Measurements from ENCODE around the gene SGMS1.

The SGMS1 gene

GRCh38 chr10:50558371-50558770 is 65.4 kb downstream of the SGMS1 start:
- H3K4me2 ChIP-seq (ENCODE audit: low read length) = no peak overlapping the region
- no peak overlapping the region for H3K4me3 ChIP-seq (ENCODE audit: low read length)
- peaks cover 29% of the 10 kb centered on the region for H3K4me1 ChIP-seq (ENCODE audit: control insufficient read depth, low read length)
- peaks cover 2% of the 10 kb centered on the region; the same call in 1 of the 2 replicates for H3F3A ChIP-seq (ENCODE audit: control insufficient read depth, insufficient read depth)
- no peak overlapping the region for H3K27ac ChIP-seq (ENCODE audit: low read depth, low read length)
- H3K36me3 ChIP-seq (ENCODE audit: control insufficient read depth, low read length) = no peaks in the 10 kb centered on the region
- H3K79me2 ChIP-seq (ENCODE audit: control insufficient read depth, low read length) = no peaks in the 10 kb centered on the region
- no peak for TF ChIP-seq EZH2phosphoT487 (IDR thresholded peaks at IDR 0.05; ENCODE audit: borderline replicate concordance, low read length)
- no peak for TF ChIP-seq CTCF (IDR thresholded peaks at IDR 0.05; ENCODE audit: low read depth, low read length, poor library complexity, severe bottlenecking)
- no peaks in the 10 kb centered on the region for H3K27me3 ChIP-seq (ENCODE audit: control insufficient read depth, low read length)
- H3K9me3 ChIP-seq (ENCODE audit: control insufficient read depth, insufficient read depth, low read length) = no peaks in the 10 kb centered on the region
- no peaks in the 10 kb centered on the region for H3K9me2 ChIP-seq (replicated peaks; ENCODE audit: control insufficient read depth, low read length)
- peaks cover 3% of the 10 kb centered on the region; the same call in 1 of the 2 replicates for H4K20me1 ChIP-seq (ENCODE audit: control insufficient read depth, insufficient read depth, low read depth, low read length)

DNA sequence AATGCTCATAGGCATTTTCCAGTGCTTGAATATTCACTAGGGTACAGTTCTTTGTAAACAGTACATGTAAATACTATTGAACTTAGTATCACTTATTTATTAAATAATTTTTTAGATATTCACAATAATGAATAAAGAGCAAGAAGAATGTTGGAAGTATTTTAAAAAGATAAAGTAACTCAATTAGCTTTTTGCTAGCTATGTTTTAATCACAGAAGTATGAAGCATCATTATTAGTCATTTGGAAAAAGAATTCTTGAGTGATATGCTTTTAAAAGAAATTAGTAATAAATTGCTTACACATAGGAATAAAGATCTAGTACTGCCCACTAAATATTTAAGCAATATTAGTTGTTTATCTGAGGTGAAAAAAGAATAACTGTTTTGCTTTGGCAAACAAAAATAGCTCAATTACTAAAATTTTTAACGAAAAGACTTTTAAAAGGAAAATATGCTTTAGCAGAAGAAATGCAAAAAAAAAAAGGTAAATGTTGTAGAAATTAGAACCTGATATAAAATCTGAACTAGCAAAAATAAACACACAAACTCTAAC is 66.5 kb downstream of the SGMS1 start:
- H3K9me3 ChIP-seq (ENCODE audit: control insufficient read depth, insufficient read depth, low read length) = no peaks in the 10 kb centered on the region
- peaks cover 22% of the 10 kb centered on the region for H3K4me1 ChIP-seq (ENCODE audit: control insufficient read depth, low read length)

GRCh38 chr10:50556237-50557120 is 67.3 kb downstream of the SGMS1 start:
- Histone ChIP-seq H3K79me2 (ENCODE audit: control insufficient read depth, low read length) (no peaks in the 10 kb centered on the region), H3F3A (ENCODE audit: control insufficient read depth, insufficient read depth) (no peaks in the 10 kb centered on the region), H3K4me2 (ENCODE audit: low read length) (no peak overlapping the region), H3K4me1 (ENCODE audit: control insufficient read depth, low read length) (peaks cover 15% of the 10 kb centered on the region), H3K9me3 (ENCODE audit: control insufficient read depth, insufficient read depth, low read length) (no peaks in the 10 kb centered on the region), H3K9me2 (replicated peaks; ENCODE audit: control insufficient read depth, low read length) (no peaks in the 10 kb centered on the region), H3K36me3 (ENCODE audit: control insufficient read depth, low read length) (no peaks in the 10 kb centered on the region), H4K20me1 (ENCODE audit: control insufficient read depth, insufficient read depth, low read depth, low read length) (peaks cover 3% of the 10 kb centered on the region; the same call in 1 of the 2 replicates), H3K27ac (ENCODE audit: low read depth, low read length) (no peak overlapping the region), H3K27me3 (ENCODE audit: control insufficient read depth, low read length) (no peaks in the 10 kb centered on the region), H3K4me3 (ENCODE audit: low read length) (no peak overlapping the region)
- TF ChIP-seq CTCF (IDR thresholded peaks at IDR 0.05; ENCODE audit: low read depth, low read length, poor library complexity, severe bottlenecking) (no peak), EZH2phosphoT487 (IDR thresholded peaks at IDR 0.05; ENCODE audit: borderline replicate concordance, low read length) (no peak)

More for the DNA sequence above, 66.5 kb downstream of the SGMS1 start:
- Histone ChIP-seq H3K36me3 (ENCODE audit: control insufficient read depth, low read length) (no peaks in the 10 kb centered on the region), H3F3A (ENCODE audit: control insufficient read depth, insufficient read depth) (peaks cover 2% of the 10 kb centered on the region; the same call in 1 of the 2 replicates), H4K20me1 (ENCODE audit: control insufficient read depth, insufficient read depth, low read depth, low read length) (peaks cover 3% of the 10 kb centered on the region; the same call in 1 of the 2 replicates), H3K27ac (ENCODE audit: low read depth, low read length) (no peak overlapping the region), H3K27me3 (ENCODE audit: control insufficient read depth, low read length) (no peaks in the 10 kb centered on the region), H3K79me2 (ENCODE audit: control insufficient read depth, low read length) (no peaks in the 10 kb centered on the region), H3K4me2 (ENCODE audit: low read length) (no peak overlapping the region), H3K4me3 (ENCODE audit: low read length) (no peak overlapping the region), H3K9me2 (replicated peaks; ENCODE audit: control insufficient read depth, low read length) (no peaks in the 10 kb centered on the region)
- TF ChIP-seq CTCF (IDR thresholded peaks at IDR 0.05; ENCODE audit: low read depth, low read length, poor library complexity, severe bottlenecking) (no peak), EZH2phosphoT487 (IDR thresholded peaks at IDR 0.05; ENCODE audit: borderline replicate concordance, low read length) (no peak)

Measured in DOHH2 (cell line).